Left kidney (tissue), 8 donors: ENCODE results near the gene APLN. TPM values are rescaled to one million over a fixed set of nuclear protein-coding genes. Genes with fewer than 3 reads are reported as not detected.

Experiments used
- DNase-seq: peaks from one replicate; pipeline ENCODE4 v3.0.0-alpha.2; 2013
- long read RNA-seq, 8 donors: transcript quantifications; one replicate each; lab custom pipeline, GENCODE V29; 2026
- polyA plus RNA-seq: library from polyadenylated mRNA; unstranded; fragments of 120-200 nt; gene quantifications from one replicate; pipeline ENCODE4 v1.2.1, GENCODE V29; 2013; ENCODE audit not compliant: insufficient read length

The APLN gene, protein sequence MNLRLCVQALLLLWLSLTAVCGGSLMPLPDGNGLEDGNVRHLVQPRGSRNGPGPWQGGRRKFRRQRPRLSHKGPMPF
- 4.4 TPM for polyA plus RNA-seq
- long read RNA-seq, donor 1, partial matches to known transcripts, result 0 of 3 reads
- long read RNA-seq, donor 1, other reads (novel, unspliced or antisense), result 0 of 3 reads
- long read RNA-seq, donor 2, partial matches to known transcripts, result 0 of 4 reads
- long read RNA-seq, donor 2, other reads (novel, unspliced or antisense), result 0 of 4 reads
- long read RNA-seq, donor 3, partial matches to known transcripts, result 0 of 4 reads
- long read RNA-seq, donor 3, other reads (novel, unspliced or antisense), result 0 of 4 reads
- long read RNA-seq, donor 4, result 0 reads
- long read RNA-seq, donor 5, partial matches to known transcripts, result 0 of 2 reads
- long read RNA-seq, donor 5, other reads (novel, unspliced or antisense), result 0 of 2 reads
- long read RNA-seq, donor 6, partial matches to known transcripts, result 0 of 1 reads
- long read RNA-seq, donor 6, other reads (novel, unspliced or antisense), result 0 of 1 reads
- long read RNA-seq, donor 7, partial matches to known transcripts, result 0 of 7 reads
- long read RNA-seq, donor 7, other reads (novel, unspliced or antisense), result 5 of 7 reads
- long read RNA-seq, donor 8, partial matches to known transcripts, result 0 of 2 reads
- long read RNA-seq, donor 8, other reads (novel, unspliced or antisense), result 0 of 2 reads

DNA sequence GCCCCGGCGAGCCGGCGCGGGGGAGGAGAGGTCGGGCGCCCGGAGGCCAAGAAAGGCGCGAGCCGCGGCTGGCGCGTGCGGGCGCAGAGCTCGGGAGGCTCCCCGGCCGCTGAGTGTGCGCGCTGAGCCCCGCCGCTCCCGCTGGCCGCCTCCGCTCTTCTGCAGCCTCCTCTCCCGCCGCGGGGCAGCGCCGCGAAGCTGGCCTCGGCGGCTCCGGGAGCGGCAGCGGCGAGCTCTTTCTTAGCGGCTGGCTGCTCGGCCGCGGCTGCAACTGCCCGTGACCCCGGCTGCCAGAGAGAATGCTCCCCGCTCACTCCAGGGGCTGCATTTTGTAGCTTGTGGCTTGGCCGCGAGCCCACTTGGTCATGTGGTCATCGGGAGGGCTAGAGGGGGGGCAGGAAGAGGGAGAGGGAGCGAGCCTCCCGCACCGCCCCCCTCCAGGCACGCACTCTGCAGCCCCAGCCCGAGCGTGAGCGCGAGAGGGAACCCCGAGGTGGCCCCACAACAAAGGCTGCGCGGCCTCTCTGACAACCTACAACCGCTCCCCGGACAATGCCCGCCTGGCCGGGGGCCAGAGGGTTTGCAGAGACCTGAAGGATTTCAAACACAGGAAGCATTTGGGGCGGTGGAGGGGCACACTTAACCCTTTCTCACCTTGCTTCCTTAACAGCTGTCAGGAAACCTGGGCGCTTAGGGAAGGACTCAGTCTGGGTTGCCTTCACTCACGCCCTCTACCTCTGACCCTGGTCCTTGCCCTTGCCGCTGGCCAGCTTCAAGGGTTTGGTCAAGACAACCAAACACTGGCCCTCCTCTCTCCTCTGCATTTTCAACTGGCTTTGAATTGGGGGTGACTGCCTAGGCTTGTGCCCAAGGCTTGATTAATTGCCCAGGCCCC lies at the start of gene APLN:
Gene APLN, minus strand, starts transcription at position 305 of the 895 bp plus-strand sequence. CDS start 326 bp downstream, outside the sequence.
- DNase-seq, result peak; percentile 24

DNA sequence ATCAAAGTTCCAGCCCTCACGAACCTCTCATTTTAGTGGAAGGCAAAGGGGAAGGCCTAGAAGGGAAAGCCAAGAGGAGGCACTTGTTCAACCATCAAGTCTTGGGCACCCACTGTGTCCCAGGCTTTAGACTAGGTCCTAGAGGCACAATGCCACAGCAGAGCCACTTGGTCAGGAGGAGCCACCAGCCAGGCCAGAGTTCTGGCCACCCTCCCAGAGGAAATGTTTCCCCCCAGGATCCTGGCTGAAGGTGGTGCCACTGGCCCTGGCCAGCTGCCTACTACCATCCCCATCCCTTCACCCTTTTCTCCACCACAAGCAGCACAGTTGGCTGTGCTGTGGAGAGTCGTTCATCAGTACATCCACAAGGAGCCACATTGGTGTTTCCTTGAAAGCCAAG lies 49.7 kb upstream of the APLN start:
- no peak for DNase-seq

DNA sequence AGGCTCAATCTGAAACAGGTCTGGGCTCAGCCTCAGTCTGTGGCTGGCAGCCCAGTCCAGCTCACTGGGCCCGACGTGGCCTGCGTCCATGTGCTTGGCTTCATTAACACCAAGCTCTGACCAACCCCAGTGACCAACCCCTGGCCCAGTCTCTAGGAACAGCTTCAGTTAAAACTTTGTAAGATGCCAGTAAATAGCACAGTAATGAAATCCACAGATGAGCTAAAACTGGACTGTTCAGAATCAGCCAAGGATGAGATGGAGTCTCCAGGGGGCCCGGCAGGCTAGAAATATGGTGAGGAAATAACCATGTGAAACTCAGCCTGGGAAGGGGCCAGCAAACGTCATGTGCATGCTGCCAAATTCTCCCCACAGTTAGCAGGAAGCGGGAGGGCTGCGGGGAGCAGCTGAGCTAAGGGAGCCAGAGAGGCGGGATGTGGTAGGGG lies 46.9 kb upstream of the APLN start:
- no peak for DNase-seq

DNA sequence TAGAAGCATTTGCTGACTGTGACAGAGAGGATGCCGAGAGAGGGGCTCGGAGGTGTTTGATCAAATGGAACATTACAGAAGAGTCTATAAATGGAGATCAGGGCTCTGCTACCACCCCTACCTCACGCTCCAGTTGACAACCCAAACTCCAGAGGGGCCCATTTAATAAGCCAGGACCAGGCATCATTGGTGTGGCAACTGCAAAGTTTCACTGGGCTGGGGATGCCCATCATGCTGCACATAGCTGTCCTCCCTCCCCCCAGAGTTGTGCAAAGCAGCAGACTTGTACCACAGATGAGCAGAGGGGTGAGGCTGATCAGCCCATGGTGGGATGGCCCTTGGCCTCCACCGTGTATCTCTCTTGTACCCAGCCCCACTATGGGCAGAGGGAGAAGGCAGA lies 45.8 kb upstream of the APLN start:
- no peak for DNase-seq

DNA sequence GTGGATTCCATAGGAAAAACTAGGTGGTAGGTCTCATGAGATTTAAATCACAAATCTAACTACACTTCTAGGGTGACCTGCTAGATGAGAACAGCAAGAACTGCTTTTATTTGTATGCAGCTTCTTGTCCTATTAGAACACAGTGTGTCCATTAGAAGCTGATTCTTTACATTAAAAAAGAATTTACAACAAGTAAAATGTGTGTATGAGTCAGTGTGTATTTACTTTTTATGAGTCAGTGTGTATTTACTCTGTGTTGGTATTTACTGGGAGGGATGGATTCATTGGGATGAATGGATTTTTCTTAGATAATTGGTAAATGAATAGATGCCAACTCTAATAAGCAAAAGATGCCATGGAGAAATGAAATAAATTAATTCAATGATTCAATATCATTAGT lies 43.4 kb upstream of the APLN start:
- DNase-seq, result no peak

DNA sequence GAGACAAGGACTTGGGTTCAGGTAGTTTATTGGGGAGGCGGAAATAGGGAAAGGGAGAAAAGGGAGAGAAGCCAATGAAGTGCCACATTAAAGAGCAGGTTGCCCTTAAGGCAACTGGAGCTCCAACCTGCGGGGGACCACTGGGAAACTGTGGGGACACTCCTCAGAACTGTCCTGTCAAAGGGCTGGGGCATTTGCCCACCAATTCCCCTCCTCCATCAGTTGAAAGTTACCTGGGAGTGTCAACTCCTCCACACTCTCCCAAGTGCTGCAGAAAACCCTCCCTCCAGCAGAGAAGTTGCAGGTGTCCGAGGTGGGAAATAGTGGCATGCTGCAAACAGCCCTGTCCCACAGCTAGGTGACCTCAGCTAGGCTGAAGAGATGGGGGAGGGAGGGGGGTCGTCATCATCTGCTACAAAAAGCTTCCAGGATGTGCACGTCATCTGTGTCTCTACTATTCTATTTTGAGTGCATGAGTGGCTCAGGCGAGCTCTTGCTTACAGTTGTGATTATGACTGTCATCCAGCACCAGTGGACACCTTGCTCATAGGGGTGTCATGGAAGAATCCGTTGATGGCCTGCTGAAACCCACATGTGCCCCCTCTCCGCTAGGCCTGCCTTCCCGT lies 42.6 kb upstream of the APLN start:
- DNase-seq, result no peak

DNA sequence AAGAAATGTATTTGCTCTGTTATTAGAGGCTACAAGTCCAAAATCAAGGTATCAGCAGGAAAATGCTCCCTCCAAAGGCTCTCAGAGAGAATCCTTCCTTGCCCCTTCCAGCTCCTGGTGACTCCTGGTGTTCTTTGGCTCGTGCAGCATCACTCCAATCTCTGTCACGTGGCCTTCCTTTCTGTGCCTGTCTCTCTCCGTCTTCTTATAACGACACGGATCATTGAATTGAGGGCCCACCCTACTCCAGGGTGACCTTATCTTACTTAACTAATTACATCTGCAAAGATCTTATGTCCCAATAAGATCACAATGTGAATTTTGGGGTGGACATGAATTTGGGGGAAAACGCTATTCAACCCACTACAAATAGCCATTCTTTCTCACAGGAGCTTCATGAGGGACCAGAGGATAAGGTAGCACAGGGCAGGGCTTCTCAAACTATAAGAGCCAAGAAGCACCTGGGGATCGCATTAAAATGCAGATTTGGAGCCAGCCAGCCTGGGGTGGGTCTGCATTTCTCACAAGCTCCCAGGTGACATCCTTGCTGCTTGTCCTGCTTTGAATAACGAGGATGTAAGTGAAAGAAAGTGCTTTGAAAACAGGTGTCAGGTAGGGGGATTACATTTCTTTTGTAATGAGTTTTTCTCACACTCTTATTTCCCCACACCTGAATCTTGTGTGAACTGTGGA lies 41.9 kb upstream of the APLN start:
- no peak for DNase-seq

DNA sequence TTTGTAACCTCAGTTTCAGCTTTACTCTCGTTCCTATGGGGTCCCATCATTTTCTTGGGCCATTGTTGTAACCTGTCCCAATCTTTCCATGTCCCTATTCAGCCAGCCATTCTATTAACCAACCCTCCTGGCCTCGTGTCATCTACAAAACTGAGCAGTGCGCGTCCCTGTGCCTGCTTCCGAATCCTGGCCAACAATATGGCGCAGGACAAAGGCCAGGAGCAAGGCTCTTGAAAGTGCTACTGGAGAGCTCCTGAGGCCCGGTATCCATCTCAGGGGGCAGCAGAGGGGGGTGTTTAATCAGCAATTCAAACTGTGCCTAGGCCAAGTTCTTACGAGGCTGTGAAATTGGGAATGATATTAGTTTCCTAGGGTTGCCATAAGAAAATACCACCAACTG lies 41.2 kb upstream of the APLN start:
- no peak for DNase-seq

DNA sequence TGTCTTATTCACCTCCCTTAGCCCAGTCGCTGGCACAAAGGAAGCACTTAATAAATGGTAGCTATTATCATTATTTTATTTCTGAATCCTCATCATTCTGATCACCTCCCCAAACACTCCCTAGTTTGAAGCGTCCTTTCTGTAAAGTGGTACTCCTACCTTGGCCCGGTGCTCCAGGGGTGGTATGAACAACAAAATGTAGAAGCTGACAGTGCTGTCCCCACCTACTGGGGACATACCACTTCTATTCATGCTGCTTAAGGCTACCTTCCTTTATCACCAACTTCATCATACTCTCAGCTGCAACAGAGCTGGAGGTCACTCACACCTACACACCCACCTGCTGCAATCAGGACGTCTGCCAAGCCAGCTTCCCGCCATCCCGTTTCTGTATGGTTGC lies 40.8 kb upstream of the APLN start:
- no peak for DNase-seq

DNA sequence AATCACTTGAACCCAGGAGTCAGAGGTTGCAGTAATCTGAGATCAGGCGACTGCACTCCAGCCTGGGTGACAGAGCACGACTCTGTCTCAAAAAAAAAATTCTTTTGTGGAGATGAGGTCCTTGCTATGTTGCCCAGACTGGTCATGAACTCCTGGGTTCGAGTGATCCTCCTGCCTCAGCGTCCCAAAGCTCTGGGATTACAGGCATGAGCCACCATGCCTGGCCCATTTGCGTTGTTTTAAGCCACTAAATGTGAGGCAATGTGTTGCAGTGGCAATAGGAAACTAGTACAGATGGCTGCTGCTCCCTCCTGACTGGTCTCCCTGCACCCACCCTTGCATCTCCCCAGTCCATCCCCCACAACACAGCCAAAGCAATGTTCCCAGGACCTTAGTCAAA lies 40.0 kb upstream of the APLN start:
- DNase-seq, result no peak

DNA sequence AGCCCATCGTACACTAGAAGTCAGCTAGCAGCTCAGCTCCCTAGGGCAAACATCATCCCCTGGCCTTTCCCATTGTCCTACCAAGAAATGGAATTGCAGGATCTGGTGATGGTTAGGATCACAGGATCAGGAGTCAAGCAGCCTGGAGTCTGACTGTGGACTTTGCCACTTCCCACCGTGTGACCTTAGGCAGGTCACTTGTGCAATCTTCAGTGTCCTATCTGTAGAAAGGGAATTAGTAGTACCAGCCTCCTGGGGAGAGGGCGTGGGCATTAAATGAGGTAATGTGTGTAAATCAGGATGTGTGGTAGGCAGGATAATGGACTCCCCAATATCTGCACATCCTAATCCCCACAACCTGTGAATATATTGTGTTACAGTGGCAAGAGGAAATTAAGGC lies 38.6 kb upstream of the APLN start:
- DNase-seq, result no peak

DNA sequence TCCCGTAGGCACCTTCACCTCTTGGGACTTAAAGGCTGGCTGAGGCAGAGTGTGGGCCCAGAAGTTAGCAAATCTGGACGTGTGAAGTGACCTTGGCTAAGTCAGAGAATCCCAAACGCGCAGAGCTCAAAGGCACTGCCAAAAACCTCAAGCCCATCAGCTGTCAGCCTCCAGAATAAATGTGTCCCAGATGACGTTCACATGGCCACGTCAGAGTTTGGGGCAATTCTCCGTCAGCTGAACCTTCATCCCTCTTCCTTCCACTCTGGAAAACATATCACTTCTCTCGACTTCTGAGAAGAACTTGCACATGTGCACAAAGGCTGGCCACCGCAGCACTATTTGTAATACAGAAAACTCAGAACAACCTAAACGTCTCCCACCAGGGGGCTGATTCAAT lies 35.7 kb upstream of the APLN start:
- no peak for DNase-seq

DNA sequence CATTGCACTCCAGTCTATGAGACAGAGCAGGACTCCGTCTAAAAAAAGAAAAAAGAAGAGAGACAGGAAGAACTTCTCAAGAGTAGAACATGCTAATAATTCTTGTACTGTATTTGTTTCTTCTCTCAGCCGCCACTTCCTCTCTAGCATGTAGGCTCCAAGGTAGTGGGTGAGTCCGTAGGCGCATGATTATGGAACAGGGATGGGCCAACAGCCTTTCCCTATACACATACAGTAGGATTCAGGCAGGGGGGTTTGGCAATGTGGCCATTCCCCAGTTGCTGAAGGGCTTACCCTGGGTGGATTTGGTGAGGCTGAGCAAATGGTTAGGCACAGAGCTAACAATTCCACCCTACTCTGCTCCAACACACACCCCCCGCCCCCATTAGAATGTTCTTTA lies 35.0 kb upstream of the APLN start:
- no peak for DNase-seq

DNA sequence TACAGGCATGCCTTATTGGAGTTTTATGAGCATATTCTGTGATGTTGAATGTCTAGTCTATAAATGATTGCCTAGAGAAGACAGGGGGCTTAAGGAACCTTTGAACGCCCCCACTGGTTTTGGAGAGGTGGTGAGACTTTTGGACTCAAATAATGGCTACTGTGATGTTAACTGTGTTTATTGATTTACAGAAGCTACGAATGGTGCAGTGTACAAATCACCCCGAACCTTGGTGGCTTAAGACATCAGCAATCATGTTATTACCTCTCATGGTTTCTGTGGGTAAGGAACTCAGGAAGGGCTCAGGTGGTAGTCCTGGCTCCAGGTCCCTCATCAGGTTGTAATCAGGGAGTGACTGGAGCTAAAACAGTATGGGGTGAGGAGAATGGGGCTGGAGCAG lies 33.3 kb upstream of the APLN start:
- DNase-seq, result no peak

DNA sequence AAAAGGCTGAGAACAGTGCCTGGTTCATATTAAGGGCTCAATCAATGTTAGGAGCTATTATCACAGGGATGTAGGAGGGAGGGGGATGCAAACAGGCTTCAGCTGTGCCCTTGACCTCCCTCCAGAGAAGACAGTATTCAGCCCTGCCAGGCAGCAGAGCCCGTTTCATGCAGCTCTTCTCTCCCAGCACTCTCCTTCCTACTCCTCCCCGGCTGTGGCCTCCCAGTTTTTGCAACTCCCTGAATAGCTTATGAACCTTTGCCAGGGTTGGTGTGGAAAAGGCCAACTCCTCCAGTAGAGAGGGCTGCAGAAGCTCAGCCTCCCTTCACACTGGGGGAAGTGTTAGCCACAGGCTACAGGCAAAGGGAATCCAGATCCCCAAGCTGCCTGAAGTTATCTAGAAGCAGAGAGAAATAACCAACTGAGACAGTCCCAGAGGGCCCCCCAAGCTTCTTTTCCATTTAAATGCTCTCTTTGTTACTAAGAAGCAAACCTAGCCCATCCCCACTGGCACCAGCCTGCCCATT lies 31.7 kb upstream of the APLN start:
- no peak for DNase-seq

DNA sequence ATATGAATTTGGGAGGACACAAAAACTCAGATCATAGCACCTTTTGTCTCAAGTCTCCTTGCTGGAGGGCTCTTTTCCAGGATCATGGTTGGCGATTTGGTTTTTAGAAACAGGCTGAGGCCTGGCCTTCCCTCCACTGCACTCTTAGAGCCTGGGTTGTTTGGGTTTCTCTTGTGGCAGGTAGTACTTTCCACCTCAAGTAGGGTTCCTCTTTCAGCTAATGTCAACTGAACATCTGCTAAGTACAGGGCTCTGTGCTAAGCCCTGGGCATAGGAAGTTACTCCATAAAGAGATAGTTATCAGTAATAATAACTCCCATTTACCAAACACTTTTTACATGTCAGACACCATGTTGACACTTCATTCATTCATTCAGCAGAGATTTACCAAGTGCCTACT lies 28.2 kb upstream of the APLN start:
- no peak for DNase-seq

DNA sequence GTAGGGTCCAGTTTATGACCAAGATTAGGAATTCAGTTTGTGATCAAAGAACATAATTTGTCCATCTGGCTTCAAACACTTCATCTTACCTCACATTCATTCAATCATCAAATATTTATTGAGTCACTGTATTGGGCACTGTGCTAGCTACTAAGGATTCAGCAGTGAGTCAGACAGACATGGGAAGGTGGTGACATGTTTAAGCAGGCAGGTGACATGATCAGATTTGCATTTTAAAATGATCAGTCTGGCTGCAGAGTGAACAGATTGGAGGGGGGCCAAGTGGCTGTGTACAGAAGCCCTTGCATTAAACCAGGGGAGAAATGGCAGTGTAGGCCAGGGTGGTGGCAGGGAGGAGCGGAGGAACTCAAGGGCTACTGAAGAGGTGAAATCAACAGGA lies 25.1 kb upstream of the APLN start:
- DNase-seq, result no peak

DNA sequence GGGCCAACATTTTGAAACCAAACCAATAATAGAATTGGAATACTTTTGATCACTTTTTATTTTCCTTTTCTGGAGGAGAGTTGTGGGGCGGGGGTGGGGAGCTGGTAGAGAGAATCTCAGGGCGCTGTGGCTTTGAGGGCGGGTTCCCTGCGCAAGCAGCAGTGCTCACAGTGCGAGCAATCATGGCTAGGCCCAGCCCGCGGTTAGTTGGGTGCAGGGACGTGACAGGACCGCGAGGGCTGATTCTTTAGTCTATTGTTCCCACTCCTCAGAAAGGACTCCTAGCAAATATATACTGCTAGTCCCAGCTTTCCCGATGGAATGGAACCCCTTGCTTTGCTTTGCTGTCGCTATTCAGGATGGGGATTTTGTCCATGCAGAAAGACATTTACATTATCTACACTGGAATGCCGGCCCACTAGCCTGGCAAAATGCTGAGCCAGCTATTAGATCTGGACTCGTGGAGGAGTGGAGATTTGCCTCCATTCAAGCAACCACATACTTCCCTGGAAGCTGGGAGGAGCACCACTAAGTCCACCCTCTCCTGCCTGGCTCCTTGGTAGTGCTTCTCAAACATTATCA lies 23.9 kb upstream of the APLN start:
- DNase-seq, result no peak

DNA sequence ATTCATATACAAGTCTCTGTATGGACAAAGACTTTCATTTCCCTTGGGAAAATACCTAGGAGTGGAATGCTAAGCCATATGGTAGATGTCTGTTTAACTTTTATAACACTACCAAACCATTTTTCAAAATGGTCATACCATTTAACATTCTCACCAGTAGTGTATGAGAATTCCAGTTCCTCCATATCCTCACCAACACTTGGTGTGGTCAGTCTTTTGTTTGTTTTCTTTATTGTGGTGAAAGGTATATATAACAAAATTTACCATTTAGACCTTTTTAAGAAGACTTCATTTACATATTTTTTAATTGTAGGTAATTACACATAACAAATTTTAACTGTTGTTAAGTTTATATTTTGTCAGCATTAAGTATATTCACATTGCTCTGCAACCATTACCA lies 12.7 kb upstream of the APLN start:
- DNase-seq, result no peak

DNA sequence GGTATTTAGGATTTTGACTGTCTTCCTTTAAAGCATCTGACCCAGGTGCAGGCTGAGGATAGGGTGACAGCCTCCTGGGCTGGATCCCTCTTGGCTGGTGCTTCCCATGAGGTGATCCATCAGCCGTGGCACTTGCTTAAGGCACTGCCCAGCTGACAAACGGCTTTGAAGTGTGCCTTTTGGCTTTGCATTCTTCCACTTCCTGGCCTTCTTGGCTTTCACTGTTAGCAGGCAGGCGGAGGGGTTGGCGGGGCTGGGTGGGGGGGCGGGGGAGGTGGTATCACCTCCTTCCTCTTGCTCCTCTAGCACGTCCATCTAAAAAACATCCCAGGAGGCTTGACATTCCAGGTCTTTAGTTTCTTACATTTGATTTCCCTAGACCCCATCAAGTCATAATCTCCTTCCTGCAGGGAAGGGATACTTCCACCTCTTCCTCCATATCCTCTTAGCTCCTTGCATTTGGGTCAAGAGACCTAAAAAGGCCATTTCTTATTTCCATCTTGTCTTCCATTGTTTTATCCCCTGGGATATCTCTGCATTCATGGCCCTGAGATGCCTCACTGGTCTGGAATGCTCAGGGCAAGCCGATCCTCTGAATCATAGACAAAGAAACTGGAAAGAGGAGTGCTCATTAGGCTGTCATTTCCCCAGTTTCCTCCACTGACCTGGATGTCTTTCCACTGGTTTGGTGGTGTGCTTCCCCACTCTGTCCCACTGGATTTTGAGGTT lies 11.3 kb upstream of the APLN start:
- no peak for DNase-seq
